Gastrocnemius medialis (tissue), 4 donors: ENCODE data around the gene TNRC6B.

Experiments used
- CTCF ChIP-seq, 5 experiments: fragments of 450-650 bp in 3 of 5; fragments of 200-600 bp in 2 of 5; sonication (generic) in 2 of 5; IDR thresholded peaks in 4 of 5; conservative IDR thresholded peaks in 1 of 5; 1 replicate in 4 of 5; 2 replicates in 1 of 5; pipeline ENCODE4 v1.5.1; 2016 to 2019; ENCODE audit warnings: antibody characterized with exemption in 5 of 5, mild to moderate bottlenecking in 3 of 5, moderate library complexity in 3 of 5
- POLR2A ChIP-seq, 2 donors: fragments of 450-650 bp; IDR thresholded peaks; one replicate each; pipeline ENCODE4 v1.6.1; 2017; ENCODE audit warnings: antibody characterized with exemption in 2 of 2, mild to moderate bottlenecking in 2 of 2, moderate library complexity in 2 of 2

DNA sequence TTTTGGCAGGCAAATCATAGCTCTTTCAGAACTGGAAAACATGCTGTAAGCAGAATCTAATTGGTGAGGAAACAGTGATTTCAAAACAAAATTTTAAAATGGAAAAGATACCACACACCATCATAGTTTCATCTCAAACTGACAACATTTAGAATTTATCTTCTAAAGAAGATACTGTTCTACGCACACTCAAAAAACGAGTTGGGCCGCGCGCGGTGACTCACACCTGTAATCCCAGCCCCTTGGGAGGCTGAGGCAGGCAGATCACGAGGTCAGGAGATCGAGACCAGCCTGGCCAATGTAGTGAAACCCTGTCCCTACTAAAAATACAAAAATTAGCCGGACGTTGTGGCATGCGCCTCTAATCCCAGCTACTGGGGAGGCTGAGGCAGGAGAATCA, 124.4 kb downstream of the TNRC6B start:
- no peak for TF ChIP-seq CTCF (IDR thresholded peaks at IDR 0.05 in 4 of 5, conservative IDR thresholded peaks at IDR 0.05 in 1 of 5)
- no peak for TF ChIP-seq POLR2A (IDR thresholded peaks at IDR 0.05)
